ENCODE measurements around the gene CASP8AP2.
"Not testable (repeated sequence)": the region's sequence is repeated elsewhere in the genome, so short reads cannot be mapped to it uniquely, and the experiment has no call there.

The CASP8AP2 gene

DNA sequence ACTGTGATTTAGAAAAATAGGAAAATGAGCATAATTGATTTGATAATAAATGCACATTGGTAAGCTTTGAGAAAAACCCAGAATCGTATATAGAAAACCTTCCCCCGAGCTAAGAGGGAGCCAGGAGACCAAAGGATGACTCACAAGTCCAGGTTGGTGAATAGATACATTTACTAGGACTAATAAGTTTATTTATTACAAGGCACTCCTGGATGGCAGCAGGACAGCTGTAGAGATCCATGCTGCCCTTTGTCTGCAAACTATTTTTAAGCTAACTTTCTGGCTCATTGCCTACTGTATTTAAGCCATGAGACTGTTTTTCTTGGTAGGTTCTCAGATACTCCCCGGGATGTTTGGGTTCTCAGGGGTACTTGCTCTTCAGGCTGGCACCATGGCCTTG is 13.4 kb downstream of the CASP8AP2 start:
- no peaks in the 10 kb centered on the region for H3F3A ChIP-seq (ENCODE audit: low read depth)
- H3K9me3 ChIP-seq (ENCODE audit: insufficient read depth, low read depth, low read length): no peaks in the 10 kb centered on the region
- no peak overlapping the region for H3K9ac ChIP-seq (ENCODE audit: low read depth, low read length, poor library complexity, severe bottlenecking)
- peaks cover 34% of the 10 kb centered on the region; the same call in 1 of the 2 replicates for H3K79me2 ChIP-seq (ENCODE audit: insufficient read depth, low read length)
- TF ChIP-seq, protein P1, sequence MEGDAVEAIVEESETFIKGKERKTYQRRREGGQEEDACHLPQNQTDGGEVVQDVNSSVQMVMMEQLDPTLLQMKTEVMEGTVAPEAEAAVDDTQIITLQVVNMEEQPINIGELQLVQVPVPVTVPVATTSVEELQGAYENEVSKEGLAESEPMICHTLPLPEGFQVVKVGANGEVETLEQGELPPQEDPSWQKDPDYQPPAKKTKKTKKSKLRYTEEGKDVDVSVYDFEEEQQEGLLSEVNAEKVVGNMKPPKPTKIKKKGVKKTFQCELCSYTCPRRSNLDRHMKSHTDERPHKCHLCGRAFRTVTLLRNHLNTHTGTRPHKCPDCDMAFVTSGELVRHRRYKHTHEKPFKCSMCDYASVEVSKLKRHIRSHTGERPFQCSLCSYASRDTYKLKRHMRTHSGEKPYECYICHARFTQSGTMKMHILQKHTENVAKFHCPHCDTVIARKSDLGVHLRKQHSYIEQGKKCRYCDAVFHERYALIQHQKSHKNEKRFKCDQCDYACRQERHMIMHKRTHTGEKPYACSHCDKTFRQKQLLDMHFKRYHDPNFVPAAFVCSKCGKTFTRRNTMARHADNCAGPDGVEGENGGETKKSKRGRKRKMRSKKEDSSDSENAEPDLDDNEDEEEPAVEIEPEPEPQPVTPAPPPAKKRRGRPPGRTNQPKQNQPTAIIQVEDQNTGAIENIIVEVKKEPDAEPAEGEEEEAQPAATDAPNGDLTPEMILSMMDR (conservative IDR thresholded peaks at IDR 0.05; ENCODE audit: low read length): no peak
- TF ChIP-seq EZH2phosphoT487 (IDR thresholded peaks at IDR 0.05; ENCODE audit: borderline replicate concordance): no peak
- H4K20me1 ChIP-seq (ENCODE audit: insufficient read depth, low read length, poor library complexity, severe bottlenecking): peaks cover 11% of the 10 kb centered on the region
- no peaks in the 10 kb centered on the region for H3K9me2 ChIP-seq (replicated peaks; ENCODE audit: low read depth, low read length)
- H3K4me3 ChIP-seq (ENCODE audit: low read length, poor library complexity, severe bottlenecking): no peak overlapping the region
- H2AFZ ChIP-seq (ENCODE audit: low read length): no peak overlapping the region
- H3K27me3 ChIP-seq (ENCODE audit: insufficient read depth, low read length, poor library complexity, severe bottlenecking): no peaks in the 10 kb centered on the region
- H3K4me1 ChIP-seq (ENCODE audit: insufficient read depth, low read length, poor library complexity, severe bottlenecking): peaks cover 13% of the 10 kb centered on the region
- H3K36me3 ChIP-seq (ENCODE audit: insufficient read depth, low read length): peaks cover 9% of the 10 kb centered on the region; the same call in 1 of the 2 replicates
- H3K4me2 ChIP-seq (ENCODE audit: low read depth, low read length, poor library complexity, severe bottlenecking): no peak overlapping the region

DNA sequence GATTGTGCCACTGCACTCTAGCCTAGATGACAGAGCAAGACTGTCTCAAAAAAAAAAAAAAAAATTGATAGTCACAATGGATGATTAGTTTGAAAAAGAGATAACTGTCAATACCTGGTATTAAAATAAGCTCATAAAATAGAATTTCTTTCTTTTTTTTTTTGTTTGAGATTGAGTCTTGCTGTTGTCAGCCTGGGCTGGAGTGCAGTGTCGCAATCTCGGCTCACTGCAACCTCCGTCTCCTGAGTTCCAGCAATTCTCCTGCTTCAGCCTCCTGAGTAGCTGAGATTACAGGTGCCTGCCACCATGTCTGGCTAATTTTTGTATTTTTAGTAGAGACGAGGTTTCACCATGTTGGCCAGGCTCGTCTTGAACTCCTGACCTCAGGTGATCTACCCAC is 17.8 kb downstream of the CASP8AP2 start:
- not testable (repeated sequence) for H3F3A ChIP-seq (ENCODE audit: low read depth); H3K9me3 ChIP-seq (ENCODE audit: insufficient read depth, low read depth, low read length); H3K4me3 ChIP-seq (ENCODE audit: low read length, poor library complexity, severe bottlenecking); H2AFZ ChIP-seq (ENCODE audit: low read length); H3K9ac ChIP-seq (ENCODE audit: low read depth, low read length, poor library complexity, severe bottlenecking); H4K20me1 ChIP-seq (ENCODE audit: insufficient read depth, low read length, poor library complexity, severe bottlenecking); H3K4me1 ChIP-seq (ENCODE audit: insufficient read depth, low read length, poor library complexity, severe bottlenecking); H3K27me3 ChIP-seq (ENCODE audit: insufficient read depth, low read length, poor library complexity, severe bottlenecking); H3K4me2 ChIP-seq (ENCODE audit: low read depth, low read length, poor library complexity, severe bottlenecking); H3K9me2 ChIP-seq (replicated peaks; ENCODE audit: low read depth, low read length)
- Histone ChIP-seq H3K79me2 (ENCODE audit: insufficient read depth, low read length) (peaks cover 19% of the 10 kb centered on the region; the same call in 1 of the 2 replicates), H3K36me3 (ENCODE audit: insufficient read depth, low read length) (peaks cover 23% of the 10 kb centered on the region; the same call in 1 of the 2 replicates)

DNA sequence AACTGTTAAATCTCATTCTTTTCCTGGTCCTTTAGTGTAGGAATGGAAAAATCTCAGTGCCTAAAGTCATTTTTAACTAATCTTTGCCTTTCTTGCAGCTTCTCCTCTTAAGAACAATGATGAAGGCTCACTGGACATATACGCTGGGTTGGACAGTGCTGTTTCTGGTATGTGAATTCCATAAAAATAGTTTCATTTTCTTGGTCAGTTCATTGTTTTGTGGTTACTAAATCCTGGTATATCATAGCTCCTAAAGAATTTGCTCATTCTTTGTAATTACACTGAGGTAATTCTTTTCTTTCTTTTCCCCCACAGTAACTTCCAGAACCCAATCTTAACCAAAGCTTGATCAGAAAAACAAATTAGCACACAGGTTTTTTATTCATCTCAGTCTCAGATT is 23.4 kb downstream of the CASP8AP2 start:
- no peaks in the 10 kb centered on the region for H3K4me1 ChIP-seq (ENCODE audit: insufficient read depth, low read length, poor library complexity, severe bottlenecking)
- TF ChIP-seq, protein P1 (conservative IDR thresholded peaks at IDR 0.05; ENCODE audit: low read length): no peak
- TF ChIP-seq EZH2phosphoT487 (IDR thresholded peaks at IDR 0.05; ENCODE audit: borderline replicate concordance): no peak
- no peak overlapping the region for H3K4me2 ChIP-seq (ENCODE audit: low read depth, low read length, poor library complexity, severe bottlenecking)
- no peaks in the 10 kb centered on the region for H3F3A ChIP-seq (ENCODE audit: low read depth)
- no peak overlapping the region for H3K9ac ChIP-seq (ENCODE audit: low read depth, low read length, poor library complexity, severe bottlenecking)
- H3K9me3 ChIP-seq (ENCODE audit: insufficient read depth, low read depth, low read length): no peaks in the 10 kb centered on the region
- H3K79me2 ChIP-seq (ENCODE audit: insufficient read depth, low read length): no peaks in the 10 kb centered on the region; the same call in 1 of the 2 replicates
- no peak overlapping the region for H2AFZ ChIP-seq (ENCODE audit: low read length)
- no peaks in the 10 kb centered on the region for H4K20me1 ChIP-seq (ENCODE audit: insufficient read depth, low read length, poor library complexity, severe bottlenecking)
- H3K27me3 ChIP-seq (ENCODE audit: insufficient read depth, low read length, poor library complexity, severe bottlenecking): no peaks in the 10 kb centered on the region
- no peaks in the 10 kb centered on the region for H3K9me2 ChIP-seq (replicated peaks; ENCODE audit: low read depth, low read length)
- peaks cover 64% of the 10 kb centered on the region for H3K36me3 ChIP-seq (ENCODE audit: insufficient read depth, low read length)
- H3K4me3 ChIP-seq (ENCODE audit: low read length, poor library complexity, severe bottlenecking): no peak overlapping the region

DNA sequence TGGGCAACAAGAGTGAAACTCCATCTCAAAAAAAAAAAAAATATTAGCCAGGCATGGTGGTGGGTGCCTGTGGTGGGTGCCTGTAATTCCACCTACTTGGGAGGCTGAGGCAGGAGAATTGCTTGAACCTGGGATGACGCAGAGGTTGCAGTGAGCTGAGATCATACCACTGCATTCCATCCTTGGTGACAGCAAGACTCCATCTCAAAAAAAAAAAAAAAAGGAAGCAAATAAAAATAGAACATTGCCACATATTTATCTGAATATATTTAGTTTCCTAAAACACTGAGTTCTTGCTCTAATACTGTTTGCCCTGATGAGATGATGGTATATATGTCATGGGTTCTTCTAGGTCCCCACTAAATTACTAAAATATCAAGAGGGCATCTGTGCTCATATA is 28.4 kb downstream of the CASP8AP2 start:
- Histone ChIP-seq H3K36me3 (ENCODE audit: insufficient read depth, low read length) (peaks cover 83% of the 10 kb centered on the region), H3K79me2 (ENCODE audit: insufficient read depth, low read length) (no peaks in the 10 kb centered on the region), H3K9ac (ENCODE audit: low read depth, low read length, poor library complexity, severe bottlenecking) (no peak overlapping the region), H3K9me2 (replicated peaks; ENCODE audit: low read depth, low read length) (no peaks in the 10 kb centered on the region), H3K4me3 (ENCODE audit: low read length, poor library complexity, severe bottlenecking) (no peak overlapping the region), H3K4me1 (ENCODE audit: insufficient read depth, low read length, poor library complexity, severe bottlenecking) (no peaks in the 10 kb centered on the region), H3K27me3 (ENCODE audit: insufficient read depth, low read length, poor library complexity, severe bottlenecking) (no peaks in the 10 kb centered on the region), H3K4me2 (ENCODE audit: low read depth, low read length, poor library complexity, severe bottlenecking) (no peak overlapping the region), H2AFZ (ENCODE audit: low read length) (no peak overlapping the region), H3K9me3 (ENCODE audit: insufficient read depth, low read depth, low read length) (no peaks in the 10 kb centered on the region), H3F3A (ENCODE audit: low read depth) (no peaks in the 10 kb centered on the region), H4K20me1 (ENCODE audit: insufficient read depth, low read length, poor library complexity, severe bottlenecking) (no peaks in the 10 kb centered on the region)
- TF ChIP-seq, protein P1 (conservative IDR thresholded peaks at IDR 0.05; ENCODE audit: low read length): no peak
- TF ChIP-seq EZH2phosphoT487 (IDR thresholded peaks at IDR 0.05; ENCODE audit: borderline replicate concordance): no peak

All from Loucy (cell line).